GM21786 (cell line): ENCODE measurements around the gene XRRA1.
"Not testable (repeated sequence)": the region's sequence is repeated elsewhere in the genome, so short reads cannot be mapped to it uniquely, and the experiment has no call there.

Experiments
- ATAC-seq: cut with Tn5 transposase; IDR thresholded peaks from one replicate; pipeline ENCODE4 v1.9.1; 2021; ENCODE audit not compliant: unreplicated experiment

Gene XRRA1, protein sequence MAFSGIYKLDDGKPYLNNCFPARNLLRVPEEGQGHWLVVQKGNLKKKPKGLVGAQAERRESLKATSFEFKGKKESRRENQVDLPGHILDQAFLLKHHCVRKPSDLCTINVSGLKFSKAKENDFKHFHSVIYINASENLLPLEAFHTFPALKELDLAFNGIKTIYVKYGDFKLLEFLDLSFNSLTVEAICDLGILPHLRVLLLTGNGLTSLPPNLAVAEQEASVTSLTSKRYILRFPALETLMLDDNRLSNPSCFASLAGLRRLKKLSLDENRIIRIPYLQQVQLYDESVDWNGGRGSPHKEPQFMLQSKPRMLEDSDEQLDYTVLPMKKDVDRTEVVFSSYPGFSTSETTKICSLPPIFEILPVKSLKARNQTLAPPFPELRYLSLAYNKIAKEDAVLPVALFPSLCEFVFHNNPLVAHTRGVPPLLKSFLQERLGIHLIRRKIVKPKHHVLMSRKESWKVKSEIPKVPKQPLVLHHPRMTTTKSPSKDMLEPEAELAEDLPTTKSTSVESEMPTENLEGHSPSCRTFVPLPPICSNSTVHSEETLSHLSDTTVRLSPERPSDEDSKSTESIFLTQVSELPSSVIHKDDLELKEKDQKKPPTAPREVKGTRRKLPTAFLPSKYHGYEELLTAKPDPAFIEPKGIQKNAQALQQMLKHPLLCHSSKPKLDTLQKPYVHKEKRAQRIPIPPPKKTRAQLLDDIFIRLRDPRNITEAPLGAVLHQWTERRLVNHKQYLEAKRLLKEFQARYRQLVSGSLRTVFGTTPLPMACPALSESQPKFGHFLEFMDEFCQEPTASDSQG

DNA sequence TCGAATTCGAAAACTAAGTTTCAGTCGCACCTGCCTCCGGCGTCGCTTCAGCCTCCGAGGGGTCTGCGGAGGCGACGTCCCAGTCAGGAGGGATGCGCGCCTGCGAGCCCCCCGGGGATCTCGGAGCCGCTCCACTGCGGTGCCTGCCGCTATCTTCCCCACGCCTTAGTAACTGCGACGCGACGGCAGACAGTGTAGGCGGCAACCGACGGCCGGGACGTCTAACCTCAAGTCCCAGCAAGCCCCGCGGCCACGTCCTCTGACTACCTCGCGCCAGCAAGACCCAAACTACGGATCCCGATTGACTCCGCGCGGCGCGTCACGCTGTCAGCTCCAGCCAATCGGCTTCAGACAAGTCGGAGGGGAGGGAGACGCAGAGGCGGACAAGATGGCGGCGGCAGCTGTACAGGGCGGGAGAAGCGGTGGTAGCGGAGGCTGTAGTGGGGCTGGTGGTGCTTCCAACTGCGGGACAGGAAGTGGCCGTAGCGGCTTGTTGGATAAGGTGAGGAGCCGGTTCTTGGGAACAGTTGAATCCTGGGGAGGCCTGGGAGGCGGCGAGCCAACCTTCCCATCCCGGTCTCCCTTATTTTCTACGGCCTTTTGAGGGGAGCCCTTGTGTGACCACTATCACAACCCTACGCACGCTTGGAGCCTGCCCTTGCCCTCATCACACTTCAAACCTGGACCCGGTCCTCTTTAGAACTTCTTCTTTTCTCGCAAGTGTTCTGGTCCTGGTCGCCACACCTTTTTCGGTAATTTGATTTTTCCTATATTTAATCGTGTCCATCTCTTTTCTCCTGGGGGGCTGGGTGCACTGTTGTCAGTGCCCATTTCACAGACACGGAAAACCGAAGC lies at the start of gene XRRA1, which contains the start of gene SPCS2:
TSS of gene XRRA1 (minus strand) at position 194 of the 855 bp plus-strand sequence. CDS start 8,213 bp downstream, outside the sequence.
TSS of gene SPCS2 (plus strand) at position 369 of the 855 bp plus-strand sequence. CDS start at position 389, 20 bp downstream.
- ATAC-seq = peak; percentile 88

GRCh38 chr11:74992852-74993251 lies 44.0 kb upstream of the XRRA1 start:
- ATAC-seq = peak; percentile 55

DNA sequence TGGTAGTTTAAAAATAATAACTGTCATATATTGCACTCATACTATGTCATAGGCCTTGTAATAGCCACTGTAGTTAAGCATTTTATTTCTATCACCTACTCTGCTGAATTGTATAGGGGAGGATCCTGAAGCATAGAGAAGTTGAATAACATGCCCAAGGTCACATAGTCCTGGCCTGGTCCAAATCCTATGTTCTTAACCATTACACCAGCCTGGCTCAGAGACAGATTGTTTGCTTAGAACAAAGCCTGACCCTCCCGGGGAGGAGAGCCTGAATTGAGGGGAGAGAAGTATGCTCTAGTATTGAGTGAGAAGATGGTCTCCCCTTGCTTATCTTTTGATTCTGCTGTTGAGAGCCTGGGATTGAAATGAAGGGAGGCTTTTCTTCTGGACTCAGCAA lies 42.0 kb upstream of the XRRA1 start:
- ATAC-seq = no peak

DNA sequence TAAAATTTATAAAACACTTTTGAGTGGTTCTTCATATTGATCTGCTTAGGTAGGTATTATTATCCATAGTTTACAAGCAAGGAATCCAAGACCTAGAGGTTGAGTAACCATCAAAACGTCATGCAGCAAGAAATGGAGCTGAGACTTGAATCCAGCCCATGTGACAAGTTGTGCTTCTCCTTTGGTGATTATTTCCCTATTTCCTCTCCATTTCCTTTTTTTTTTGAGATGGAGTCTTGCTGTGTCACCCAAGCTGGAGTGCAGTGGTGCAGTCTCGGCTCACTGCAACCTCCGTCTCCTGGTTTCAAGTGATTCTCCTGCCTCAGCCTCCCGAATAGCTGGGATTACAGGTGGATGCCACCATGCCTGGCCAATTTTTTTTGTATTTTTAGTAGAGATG lies 41.3 kb upstream of the XRRA1 start:
- ATAC-seq = not testable (repeated sequence)

DNA sequence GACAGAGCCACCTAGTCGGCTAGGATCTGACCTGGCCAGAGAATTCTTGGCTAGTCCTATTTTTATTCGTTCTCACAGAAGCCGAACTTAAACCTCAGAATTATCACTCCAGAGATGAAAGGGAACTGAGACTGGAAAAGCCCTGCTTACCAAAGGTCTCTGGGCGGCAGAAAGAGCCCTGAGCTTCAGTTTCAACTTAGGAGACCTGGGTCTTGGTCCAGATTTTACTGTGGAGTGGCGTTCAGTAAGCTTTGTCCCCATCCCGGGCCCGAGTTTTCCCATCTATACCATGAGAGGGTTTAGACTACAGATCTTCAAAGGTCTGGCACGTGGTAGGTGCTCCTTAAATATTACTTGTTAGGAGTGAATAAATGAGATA lies 40.4 kb upstream of the XRRA1 start:
- ATAC-seq = no peak

DNA sequence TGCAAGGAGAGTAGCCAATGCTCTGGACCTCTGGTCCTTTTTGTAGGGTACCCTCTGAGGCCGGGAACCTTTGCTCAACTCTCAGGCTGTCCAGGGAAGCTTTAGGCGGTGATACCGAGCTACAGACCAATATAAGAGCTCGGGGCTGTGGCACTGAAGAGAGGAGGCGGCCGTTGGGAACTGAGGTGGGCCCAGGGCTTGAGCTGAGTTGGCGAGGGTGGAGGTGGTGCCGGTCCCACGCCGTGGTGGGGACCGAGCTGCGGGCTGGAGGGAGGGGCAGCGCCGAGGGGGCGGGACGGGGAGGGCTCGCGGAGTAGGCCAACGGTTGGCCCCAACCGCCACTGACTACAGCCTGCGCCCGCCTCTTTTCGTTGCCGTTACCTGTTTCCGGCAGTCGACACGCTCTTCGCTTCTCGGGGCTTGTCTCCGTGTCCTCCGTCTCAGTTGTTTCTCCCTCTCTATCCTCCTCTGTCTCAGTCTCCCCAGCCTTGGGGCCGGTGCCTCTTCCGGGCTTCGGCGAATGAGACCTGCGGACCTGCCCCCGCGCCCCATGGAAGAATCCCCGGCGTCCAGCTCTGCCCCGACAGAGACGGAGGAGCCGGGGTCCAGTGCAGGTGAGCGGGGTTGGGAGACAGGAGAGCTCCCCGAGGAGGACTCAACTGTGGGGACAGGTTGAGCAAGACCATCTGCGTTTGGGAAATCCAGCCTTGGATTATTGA lies 39.8 kb upstream of the XRRA1 start, which contains the start of gene NEU3:
TSS of gene NEU3 (plus strand) at position 393 of the 719 bp plus-strand sequence. CDS start at position 521, 128 bp downstream.
- ATAC-seq = peak; percentile 86

- no peak for ATAC-seq
These were observed 35.8 kb upstream of the XRRA1 start for GRCh38 chr11:74984730-74985129.

DNA sequence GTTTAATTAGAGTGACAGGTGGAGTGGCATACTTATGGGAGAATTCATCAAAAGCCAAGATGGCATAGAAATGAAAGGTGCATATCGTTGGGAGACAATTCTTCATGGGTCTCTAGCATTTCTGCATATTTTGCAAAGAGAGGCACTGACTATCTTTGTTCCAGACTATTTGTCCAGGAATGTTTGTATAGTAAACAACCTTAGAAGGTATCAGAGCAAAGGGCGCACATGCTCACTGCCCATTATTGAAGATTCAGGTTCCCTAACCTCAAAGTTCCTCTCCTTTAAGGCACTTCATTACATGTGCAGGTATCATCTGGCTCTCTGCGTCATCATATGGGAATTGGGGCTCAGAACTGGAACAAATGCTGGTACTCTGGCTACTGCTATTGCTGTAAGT lies 35.2 kb upstream of the XRRA1 start:
- ATAC-seq = no peak

- no peak for ATAC-seq
These were observed 33.0 kb upstream of the XRRA1 start for GRCh38 chr11:74981888-74982287.

DNA sequence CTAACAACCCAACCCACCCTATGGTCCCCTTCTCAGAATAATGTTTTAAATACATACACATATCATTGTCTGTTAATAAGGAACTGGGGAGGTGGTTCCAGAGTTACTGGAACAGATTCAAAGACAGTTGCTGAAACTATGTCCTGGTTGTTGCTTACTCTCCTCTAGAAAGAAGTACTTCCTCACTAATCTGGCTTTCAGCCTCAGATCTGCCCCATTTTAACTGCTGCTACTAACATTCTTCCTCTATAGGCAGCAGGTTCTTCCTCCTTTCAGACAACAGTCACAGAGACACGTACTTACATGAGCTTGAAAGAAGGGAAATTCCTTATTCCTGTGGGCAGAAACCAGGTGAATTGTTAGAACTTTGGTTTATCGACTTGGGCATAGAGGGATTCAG lies 31.7 kb upstream of the XRRA1 start:
- no peak for ATAC-seq

- no peak for ATAC-seq
These were observed 29.1 kb upstream of the XRRA1 start for GRCh38 chr11:74978041-74978440.

DNA sequence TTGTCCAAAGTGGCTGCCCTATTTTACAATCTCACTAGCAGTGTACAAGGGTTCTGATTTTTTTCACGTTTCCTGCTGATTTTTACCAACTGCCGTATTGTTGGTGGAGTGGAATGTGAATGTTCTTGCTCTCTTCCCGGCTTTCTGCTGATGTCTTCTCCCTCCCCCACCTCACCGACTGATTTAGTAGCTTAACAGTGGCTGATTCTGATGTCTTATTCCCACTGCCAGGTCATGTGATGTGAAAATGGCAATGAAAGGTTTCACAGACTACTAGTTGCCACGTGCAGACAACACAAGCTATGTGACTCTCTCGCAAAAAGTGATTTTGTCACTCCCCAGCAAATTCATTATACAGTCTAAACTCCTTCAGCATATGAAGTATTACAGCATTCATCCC lies 22.5 kb upstream of the XRRA1 start:
- no peak for ATAC-seq

DNA sequence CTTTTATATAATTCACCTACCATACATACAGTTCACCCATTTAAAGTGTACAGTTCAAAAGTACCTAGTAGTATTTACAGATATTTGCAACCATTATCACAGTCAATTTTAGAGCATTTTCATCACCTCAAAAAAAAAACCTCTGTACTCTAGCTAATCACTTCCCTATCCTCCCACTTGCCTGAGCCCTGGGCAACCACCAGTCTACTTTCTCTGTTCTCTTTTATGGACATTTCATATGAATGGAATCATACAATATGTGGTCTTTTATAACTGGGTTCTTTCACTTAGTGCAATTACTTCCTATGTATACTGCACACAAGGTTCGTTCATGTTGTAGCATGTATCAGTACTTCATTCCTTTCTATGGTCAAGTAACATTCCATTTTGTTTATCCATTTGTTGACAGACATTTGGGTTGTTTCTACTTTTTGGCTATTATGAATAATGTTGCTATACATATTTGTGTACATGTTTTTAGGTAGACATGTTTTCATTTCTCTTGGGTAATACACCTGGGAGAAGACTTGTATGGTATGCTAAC lies 22.0 kb upstream of the XRRA1 start:
- ATAC-seq = no peak

DNA sequence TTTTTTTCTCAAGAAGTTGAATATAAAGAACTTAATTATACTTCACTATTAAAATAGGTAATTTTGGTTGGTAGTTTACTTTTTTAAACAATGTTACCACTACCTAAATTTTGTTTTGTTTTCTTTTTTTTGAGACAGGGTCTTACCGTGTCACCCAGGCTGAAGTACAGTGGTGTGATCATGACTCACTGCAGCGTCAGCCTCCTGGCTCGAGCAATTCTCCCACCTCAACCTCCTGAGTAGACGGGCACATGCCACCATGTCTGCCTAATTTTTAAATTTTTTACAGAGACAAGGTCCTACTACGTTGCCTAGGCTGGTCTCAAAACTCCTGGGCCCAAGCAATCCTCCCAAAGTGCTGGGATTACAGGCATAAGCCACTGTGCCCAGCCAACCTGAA lies 17.8 kb upstream of the XRRA1 start:
- no peak for ATAC-seq

- not testable (repeated sequence) for ATAC-seq
These were observed 11.2 kb upstream of the XRRA1 start for GRCh38 chr11:74960128-74960527.

GRCh38 chr11:74957937-74958629 lies 9.2 kb upstream of the XRRA1 start:
- no peak for ATAC-seq

GRCh38 chr11:74956397-74957015 lies 7.6 kb upstream of the XRRA1 start:
- ATAC-seq = no peak

GRCh38 chr11:74954199-74954598 lies 5.3 kb upstream of the XRRA1 start:
- ATAC-seq = no peak

GRCh38 chr11:74953451-74953850 lies 4.6 kb upstream of the XRRA1 start:
- no peak for ATAC-seq
